ENCODE measurements around the gene SYCE1L.
A peak's percentile ranks its signal among the peaks of the same experiment; 100 is the strongest.
"Not testable (repeated sequence)": the region's sequence is repeated elsewhere in the genome, so short reads cannot be mapped to it uniquely, and the experiment has no call there.

SYCE1L gene

GRCh38 chr16:77231047-77231446 is 31.8 kb downstream of the SYCE1L start:
- H3K27ac ChIP-seq: no peak overlapping the region
- no peak for DNase-seq (ENCODE audit: low spot score)
- TF ChIP-seq, protein P1, sequence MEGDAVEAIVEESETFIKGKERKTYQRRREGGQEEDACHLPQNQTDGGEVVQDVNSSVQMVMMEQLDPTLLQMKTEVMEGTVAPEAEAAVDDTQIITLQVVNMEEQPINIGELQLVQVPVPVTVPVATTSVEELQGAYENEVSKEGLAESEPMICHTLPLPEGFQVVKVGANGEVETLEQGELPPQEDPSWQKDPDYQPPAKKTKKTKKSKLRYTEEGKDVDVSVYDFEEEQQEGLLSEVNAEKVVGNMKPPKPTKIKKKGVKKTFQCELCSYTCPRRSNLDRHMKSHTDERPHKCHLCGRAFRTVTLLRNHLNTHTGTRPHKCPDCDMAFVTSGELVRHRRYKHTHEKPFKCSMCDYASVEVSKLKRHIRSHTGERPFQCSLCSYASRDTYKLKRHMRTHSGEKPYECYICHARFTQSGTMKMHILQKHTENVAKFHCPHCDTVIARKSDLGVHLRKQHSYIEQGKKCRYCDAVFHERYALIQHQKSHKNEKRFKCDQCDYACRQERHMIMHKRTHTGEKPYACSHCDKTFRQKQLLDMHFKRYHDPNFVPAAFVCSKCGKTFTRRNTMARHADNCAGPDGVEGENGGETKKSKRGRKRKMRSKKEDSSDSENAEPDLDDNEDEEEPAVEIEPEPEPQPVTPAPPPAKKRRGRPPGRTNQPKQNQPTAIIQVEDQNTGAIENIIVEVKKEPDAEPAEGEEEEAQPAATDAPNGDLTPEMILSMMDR (IDR thresholded peaks at IDR 0.05): no peak
- no peak overlapping the region for H3K4me3 ChIP-seq

GRCh38 chr16:77233799-77234519 is 34.8 kb downstream of the SYCE1L start:
- TF ChIP-seq, protein P1 (IDR thresholded peaks at IDR 0.05): no peak
- DNase-seq (ENCODE audit: low spot score): no peak
- Histone ChIP-seq H3K27ac (no peak overlapping the region), H3K4me3 (no peak overlapping the region)

GRCh38 chr16:77234611-77235010 is 35.4 kb downstream of the SYCE1L start:
- Histone ChIP-seq H3K4me3 (no peak overlapping the region), H3K27ac (no peak overlapping the region)
- TF ChIP-seq, protein P1 (IDR thresholded peaks at IDR 0.05): no peak
- no peak for DNase-seq (ENCODE audit: low spot score)

DNA sequence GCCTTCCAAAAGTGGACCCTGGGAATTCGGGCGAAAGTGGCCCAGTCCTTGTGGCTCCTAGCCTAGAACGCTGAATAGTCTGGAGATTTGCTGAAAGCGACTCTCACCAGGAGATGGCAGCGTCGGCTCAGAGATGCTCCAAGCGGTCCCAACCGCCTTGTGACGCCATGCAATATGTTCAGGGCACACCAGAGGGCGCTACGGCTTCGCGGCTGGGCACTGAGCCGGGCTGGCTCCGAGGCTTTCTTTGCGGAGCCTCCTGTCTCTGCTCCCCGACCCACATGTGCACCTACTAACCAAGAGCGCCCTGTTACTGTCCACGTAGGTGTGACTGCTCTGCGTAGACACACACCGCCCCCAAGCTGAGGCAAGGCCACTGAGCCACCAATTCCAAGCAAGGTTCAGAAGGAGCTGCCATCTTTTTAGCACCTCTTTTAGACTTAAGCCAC is 36.9 kb downstream of the SYCE1L start:
- Histone ChIP-seq H3K4me3 (peak overlapping the region; percentile 57), H3K27ac (no peak overlapping the region)
- TF ChIP-seq, protein P1 (IDR thresholded peaks at IDR 0.05): peak; percentile 91
- peak; percentile 77 for DNase-seq (ENCODE audit: low spot score)

- TF ChIP-seq, protein P1 (IDR thresholded peaks at IDR 0.05): no peak
- Histone ChIP-seq H3K27ac (no peak overlapping the region), H3K4me3 (no peak overlapping the region)
- no peak for DNase-seq (ENCODE audit: low spot score)
Observed at GRCh38 chr16:77238593-77238992, 39.4 kb downstream of the SYCE1L start.

- not testable (repeated sequence) for H3K4me3 ChIP-seq; DNase-seq (ENCODE audit: low spot score); H3K27ac ChIP-seq
Observed at GRCh38 chr16:77242471-77242870, 43.3 kb downstream of the SYCE1L start.

GRCh38 chr16:77246150-77246549 is 46.9 kb downstream of the SYCE1L start:
- TF ChIP-seq, protein P1 (IDR thresholded peaks at IDR 0.05): no peak
- H3K27ac ChIP-seq: no peak overlapping the region

More at GRCh38 chr16:77246150-77246549, 46.9 kb downstream of the SYCE1L start:
- DNase-seq (ENCODE audit: low spot score): no peak
- H3K4me3 ChIP-seq: no peak overlapping the region

All from coronary artery (tissue), 2 donors.